Endothelial cell of umbilical vein (primary cell): Measurements from ENCODE around the gene ANGPTL1. TPM values are rescaled to one million over a fixed set of nuclear protein-coding genes. Genes with fewer than 3 reads are reported as not detected.

Source experiments
- BruUV-seq: library from RNA; stranded (reverse); fragments of 400-500 nt; replicated peaks from 2 replicates; lab custom pipeline; 2021; lab: Mats Ljungman, UMichigan
- CTCF ChIA-PET: fragments of 300-600, 350-600 bp; sonication (Branson Sonifier 250); formaldehyde crosslinking; loops from one replicate; lab custom pipeline; 2021; ENCODE audit warnings: antibody characterized with exemption, inconsistent platforms; lab: Charles Lee
- POLR2A ChIA-PET: fragments of 300-600, 350-600 bp; sonication (Branson Sonifier 250); formaldehyde crosslinking; loops from one replicate; lab custom pipeline; 2021; ENCODE audit warnings: antibody characterized with exemption, inconsistent platforms; lab: Charles Lee
- DNase-seq: peaks from one replicate; pipeline ENCODE4 v3.0.0-alpha.2; 2011; ENCODE audit warnings: low read depth, low spot score
- FAIRE-seq: peaks from 2 replicates; lab custom pipeline; 2011; peaks lifted over from hg19 to GRCh38; lab: Jason Lieb, UNC
- H2AFZ ChIP-seq: 2 replicates; pipeline ENCODE4 v1.6.0; 2012; ENCODE audit warnings: low read depth, low read length, control low read depth, inconsistent platforms
- H3K27ac ChIP-seq: 2 replicates; pipeline ENCODE4 v1.5.1; 2011; ENCODE audit warnings: low read depth, mild to moderate bottlenecking, control low read depth, low read length, moderate library complexity; ENCODE audit not compliant: insufficient read depth
- H3K27me3 ChIP-seq, 2 experiments: 2 replicates each; pipeline versions ENCODE4 v1.6.0 to v1.6.1; 2011; ENCODE audit warnings: low read length in 2 of 2, mixed read lengths in 1 of 2; ENCODE audit not compliant: control insufficient read depth in 2 of 2, insufficient read depth in 2 of 2
- H3K36me3 ChIP-seq, 2 experiments: 2 replicates in 1 of 2; 3 replicates in 1 of 2; pipeline ENCODE4 v1.5.1; 2011; ENCODE audit warnings: low read length in 2 of 2, mild to moderate bottlenecking in 1 of 2, moderate library complexity in 1 of 2; ENCODE audit not compliant: control insufficient read depth in 2 of 2, insufficient read depth in 2 of 2; ENCODE audit errors: extremely low read depth in 1 of 2
- H3K4me1 ChIP-seq: 3 replicates; pipeline ENCODE4 v1.5.1; 2011; ENCODE audit warnings: mild to moderate bottlenecking, low read length; ENCODE audit not compliant: control insufficient read depth, insufficient read depth; ENCODE audit errors: extremely low read depth
- H3K4me2 ChIP-seq: 2 replicates; pipeline ENCODE4 v1.6.1; 2011; ENCODE audit warnings: low read length, control low read depth, mixed read lengths; ENCODE audit not compliant: insufficient read depth
- H3K4me3 ChIP-seq, 3 experiments: fragments of 200-600 bp in 1 of 3; sonication (generic), shearing (Covaris generic) in 1 of 3; replicated peaks in 1 of 3; 2 replicates each; pipeline ENCODE4 v1.5.1; 2011 to 2016; ENCODE audit warnings: control low read depth in 3 of 3, low read length in 3 of 3, mild to moderate bottlenecking in 2 of 3, inconsistent platforms in 1 of 3, low read depth in 1 of 3, moderate library complexity in 1 of 3; ENCODE audit not compliant: insufficient read depth in 1 of 3
- H3K79me2 ChIP-seq: 2 replicates; pipeline ENCODE4 v1.6.0; 2012; ENCODE audit warnings: low read length, inconsistent platforms; ENCODE audit not compliant: control insufficient read depth, insufficient read depth
- H3K9ac ChIP-seq: replicated peaks from 2 replicates; pipeline ENCODE3; 2011; ENCODE audit warnings: low read length, control low read depth; ENCODE audit not compliant: insufficient read depth; ENCODE audit errors: extremely low read depth
- H3K9me1 ChIP-seq: replicated peaks from 3 replicates; pipeline ENCODE4 v1.6.0; 2011; ENCODE audit warnings: mild to moderate bottlenecking, low read length; ENCODE audit not compliant: control insufficient read depth, insufficient read depth; ENCODE audit errors: extremely low read depth
- H3K9me3 ChIP-seq: replicated peaks from 2 replicates; pipeline ENCODE4 v1.5.1; 2012; ENCODE audit warnings: low read length, inconsistent platforms; ENCODE audit not compliant: control insufficient read depth, insufficient read depth
- H4K20me1 ChIP-seq: replicated peaks from 2 replicates; pipeline ENCODE3; 2011; ENCODE audit warnings: mild to moderate bottlenecking, low read length; ENCODE audit not compliant: control insufficient read depth, insufficient read depth; ENCODE audit errors: extremely low read depth
- EZH2 ChIP-seq: IDR thresholded peaks from 2 replicates; pipeline ENCODE4 v1.6.1; 2012; ENCODE audit warnings: borderline replicate concordance, low read depth, mild to moderate bottlenecking, moderate library complexity, low read length, inconsistent platforms; ENCODE audit not compliant: severe bottlenecking
- FOS ChIP-seq: IDR thresholded peaks from 2 replicates; pipeline ENCODE4 v1.6.1; 2011; ENCODE audit warnings: mild to moderate bottlenecking, low read length, moderate library complexity, borderline replicate concordance; ENCODE audit not compliant: insufficient read depth
- GATA2 ChIP-seq: IDR thresholded peaks from 2 replicates; pipeline ENCODE4 v1.7.0; 2011; ENCODE audit warnings: low read depth, mild to moderate bottlenecking, moderate library complexity, mixed read lengths, low read length; ENCODE audit not compliant: insufficient read length, insufficient read depth
- JUN ChIP-seq: IDR thresholded peaks from 2 replicates; pipeline ENCODE4 v1.6.1; 2011; ENCODE audit warnings: borderline replicate concordance, low read depth; ENCODE audit not compliant: insufficient read length, insufficient read depth
- MYC ChIP-seq: IDR thresholded peaks from one replicate; pipeline ENCODE4 v1.6.1; 2011; ENCODE audit warnings: mild to moderate bottlenecking, low read depth, low read length
- POLR2A ChIP-seq: IDR thresholded peaks from 2 replicates; pipeline ENCODE4 v1.6.1; 2012; ENCODE audit warnings: low read depth, mild to moderate bottlenecking, control low read depth, low read length
- POLR2AphosphoS5 ChIP-seq: IDR thresholded peaks from 2 replicates; pipeline ENCODE4 v1.6.1; 2012; ENCODE audit warnings: low read depth, mild to moderate bottlenecking, control low read depth, low read length, moderate library complexity; ENCODE audit not compliant: insufficient read depth
- dilution Hi-C: fragments of 300-500 bp; cut with MboI; formaldehyde crosslinking; loops from one replicate; pipeline ENCODE4 v1.15.0; 2019; ENCODE audit warnings: low sequenced_read_pairs; ENCODE audit not compliant: extremely low pct_ligation_motif_present
- intact Hi-C: fragments of 100-400 bp; cut with micrococcal nuclease; formaldehyde crosslinking; loops from one replicate; pipeline ENCODE4 v1.10.0; 2022
- polyA plus RNA-seq, 4 experiments: library from polyadenylated mRNA; depleted of rRNA in 3 of 4; stranded (reverse) in 3 of 4; unstranded in 1 of 4; fragments of >200 nt; gene quantifications; 2 replicates each; pipeline versions ENCODE4 v1.2.1 to v1.2.3, GENCODE V29; 2011 to 2012; ENCODE audit warnings: missing spikeins in 1 of 4
- total RNA-seq: library from RNA; stranded (reverse); gene quantifications from 2 replicates; pipeline ENCODE4 v1.2.3, GENCODE V29; 2021
- TF ChIP-seq, protein P1 (sequence below), 2 donors: IDR thresholded peaks; 1 replicate in 1 of 2; 2 replicates in 1 of 2; pipeline ENCODE4 v1.5.1; 2011; ENCODE audit warnings: low read length in 2 of 2, mild to moderate bottlenecking in 2 of 2, moderate library complexity in 2 of 2, control low read depth in 1 of 2, inconsistent platforms in 1 of 2, low read depth in 1 of 2; ENCODE audit not compliant: insufficient read depth in 1 of 2; ENCODE audit errors: extremely low read depth in 1 of 2
- TF ChIP-seq, protein P2 (sequence below): IDR thresholded peaks from 2 replicates; pipeline ENCODE4 v1.6.1; 2011; ENCODE audit not compliant: insufficient read depth, insufficient read length

The ANGPTL1 gene
- total and polyA plus RNA-seq, 2 donors (not counting 3 experiments of a cell fraction or from before 2014, with no cell fraction given) = 0.15 TPM; not detected in 1

DNA sequence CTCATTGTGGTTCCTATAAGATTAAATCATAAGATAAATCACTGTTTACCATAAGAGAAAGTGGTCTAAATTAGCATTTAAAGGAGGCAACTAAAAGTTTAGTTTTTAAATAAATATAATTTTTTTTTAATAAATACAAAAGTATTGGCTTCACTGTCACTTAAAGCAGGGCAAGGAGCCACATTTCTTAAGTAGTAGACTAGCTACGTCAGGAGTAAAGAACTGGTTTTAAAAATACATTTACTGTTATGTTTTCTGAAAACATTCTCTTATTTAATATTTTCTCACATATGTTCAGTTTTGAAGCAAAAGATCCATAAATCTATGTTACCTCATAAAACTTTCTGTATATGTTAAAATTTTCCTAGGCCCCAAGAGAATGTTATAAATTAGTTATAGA lies 2.2 kb downstream of the ANGPTL1 start:
- ChIA-PET CTCF (interaction anchor here (1.6 to 5.9 kb wide), 3 partner anchors 11 to 134 kb away, joined by 4 to 17 read pairs (median 10); no protein-coding TSS in a partner anchor), POLR2A (no interaction called here)
- TF ChIP-seq EZH2 (no peak), POLR2AphosphoS5 (no peak), FOS (no peak), POLR2A (no peak), JUN (no peak), MYC (no peak), GATA2 (no peak)
- TF ChIP-seq, protein P1, sequence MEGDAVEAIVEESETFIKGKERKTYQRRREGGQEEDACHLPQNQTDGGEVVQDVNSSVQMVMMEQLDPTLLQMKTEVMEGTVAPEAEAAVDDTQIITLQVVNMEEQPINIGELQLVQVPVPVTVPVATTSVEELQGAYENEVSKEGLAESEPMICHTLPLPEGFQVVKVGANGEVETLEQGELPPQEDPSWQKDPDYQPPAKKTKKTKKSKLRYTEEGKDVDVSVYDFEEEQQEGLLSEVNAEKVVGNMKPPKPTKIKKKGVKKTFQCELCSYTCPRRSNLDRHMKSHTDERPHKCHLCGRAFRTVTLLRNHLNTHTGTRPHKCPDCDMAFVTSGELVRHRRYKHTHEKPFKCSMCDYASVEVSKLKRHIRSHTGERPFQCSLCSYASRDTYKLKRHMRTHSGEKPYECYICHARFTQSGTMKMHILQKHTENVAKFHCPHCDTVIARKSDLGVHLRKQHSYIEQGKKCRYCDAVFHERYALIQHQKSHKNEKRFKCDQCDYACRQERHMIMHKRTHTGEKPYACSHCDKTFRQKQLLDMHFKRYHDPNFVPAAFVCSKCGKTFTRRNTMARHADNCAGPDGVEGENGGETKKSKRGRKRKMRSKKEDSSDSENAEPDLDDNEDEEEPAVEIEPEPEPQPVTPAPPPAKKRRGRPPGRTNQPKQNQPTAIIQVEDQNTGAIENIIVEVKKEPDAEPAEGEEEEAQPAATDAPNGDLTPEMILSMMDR (IDR thresholded peaks at IDR 0.05; ENCODE audit: extremely low read depth in 1 of 2, insufficient read depth in 1 of 2, low read depth in 1 of 2, low read length in 2 of 2) = no peak
- TF ChIP-seq, protein P2, sequence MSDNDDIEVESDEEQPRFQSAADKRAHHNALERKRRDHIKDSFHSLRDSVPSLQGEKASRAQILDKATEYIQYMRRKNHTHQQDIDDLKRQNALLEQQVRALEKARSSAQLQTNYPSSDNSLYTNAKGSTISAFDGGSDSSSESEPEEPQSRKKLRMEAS = no peak
- no peak overlapping the region for H3K9ac ChIP-seq
- intact Hi-C loops (no loop called here), dilution Hi-C loops (no loop called here)
- no peaks in the 10 kb centered on the region for H3K9me3 ChIP-seq
- H3K36me3 ChIP-seq = no peaks in the 10 kb centered on the region
- H3K27ac ChIP-seq = no peak overlapping the region
- no peak overlapping the region for H3K4me2 ChIP-seq
- BruUV-seq = no TSS peak
- DNase-seq = no peak
- peaks cover 37% of the 10 kb centered on the region for H3K4me1 ChIP-seq
- no peak for FAIRE-seq
- no peaks in the 10 kb centered on the region for H3K27me3 ChIP-seq
- H3K9me1 ChIP-seq = no peaks in the 10 kb centered on the region
- H4K20me1 ChIP-seq = peaks cover 3% of the 10 kb centered on the region
- no peak overlapping the region for H2AFZ ChIP-seq
- no peak overlapping the region for H3K4me3 ChIP-seq
- no peaks in the 10 kb centered on the region for H3K79me2 ChIP-seq
